NCI-H187 treated with DMSO at 0.1 percent for 48 hours (cell line): Measurements from ENCODE around the gene NLRC4.
A peak's percentile ranks its signal among the peaks of the same experiment; 100 is the strongest.
"Not testable (repeated sequence)": the region's sequence is repeated elsewhere in the genome, so short reads cannot be mapped to it uniquely, and the experiment has no call there.

Experiments
- DNase-seq: peaks from one replicate; lab custom pipeline; 2025; lab: John Stamatoyannopoulos, UW

Gene NLRC4

GRCh38 chr2:32264422-32265105 lies at the start of gene NLRC4:
TSS of gene NLRC4 (minus strand) at chr2:32264886. CDS start at chr2:32256775, 8,111 bp downstream.
- DNase-seq, result no peak

- no peak for DNase-seq
Observed at GRCh38 chr2:32310577-32310976, 45.9 kb upstream of the NLRC4 start.

GRCh38 chr2:32293966-32294562 lies 29.4 kb upstream of the NLRC4 start:
- not testable (repeated sequence) for DNase-seq

GRCh38 chr2:32293493-32293892 lies 28.8 kb upstream of the NLRC4 start:
- DNase-seq, result not testable (repeated sequence)

GRCh38 chr2:32291746-32292145 lies 27.1 kb upstream of the NLRC4 start:
- DNase-seq, result no peak

- no peak for DNase-seq
Observed at GRCh38 chr2:32290000-32290339, 25.3 kb upstream of the NLRC4 start.

GRCh38 chr2:32289165-32289999 lies 24.7 kb upstream of the NLRC4 start:
- DNase-seq, result no peak

GRCh38 chr2:32284321-32284720 lies 19.6 kb upstream of the NLRC4 start:
- DNase-seq, result no peak

GRCh38 chr2:32278478-32278853 lies 13.8 kb upstream of the NLRC4 start:
- no peak for DNase-seq

- peak; percentile 83 for DNase-seq
Observed at GRCh38 chr2:32277674-32278477, 13.2 kb upstream of the NLRC4 start, which contains the start of gene YIPF4. TSS of gene YIPF4 (plus strand) at chr2:32277904. CDS start at chr2:32278156, 252 bp downstream.

GRCh38 chr2:32277363-32277673 lies 12.6 kb upstream of the NLRC4 start:
- no peak for DNase-seq

GRCh38 chr2:32275790-32276189 lies 11.1 kb upstream of the NLRC4 start:
- not testable (repeated sequence) for DNase-seq

GRCh38 chr2:32274289-32274688 lies 9.6 kb upstream of the NLRC4 start:
- DNase-seq, result no peak

GRCh38 chr2:32272279-32272678 lies 7.6 kb upstream of the NLRC4 start:
- no peak for DNase-seq

GRCh38 chr2:32271063-32271462 lies 6.4 kb upstream of the NLRC4 start:
- DNase-seq, result no peak

- no peak for DNase-seq
Observed at GRCh38 chr2:32262105-32262504, 2.6 kb downstream of the NLRC4 start.

GRCh38 chr2:32260376-32260775 lies 4.3 kb downstream of the NLRC4 start:
- no peak for DNase-seq

GRCh38 chr2:32258242-32258641 lies 6.4 kb downstream of the NLRC4 start:
- no peak for DNase-seq

GRCh38 chr2:32250290-32250689 lies 14.4 kb downstream of the NLRC4 start:
- no peak for DNase-seq

- DNase-seq, result no peak
Observed at GRCh38 chr2:32249731-32250236, 14.9 kb downstream of the NLRC4 start.

GRCh38 chr2:32248299-32248698 lies 16.4 kb downstream of the NLRC4 start:
- DNase-seq, result no peak

GRCh38 chr2:32246911-32247310 lies 17.8 kb downstream of the NLRC4 start:
- no peak for DNase-seq
